ENCODE measurements around the gene TDRD12.

TDRD12 gene

GRCh38 chr19:32680986-32681385 is 38.6 kb upstream of the TDRD12 start:
- ChIA-PET CTCF (interaction anchor here (1.2 to 2.1 kb wide), 2 partner anchors 9 to 10 kb away, joined by 5 to 6 read pairs; partner anchors contain the start of gene NUDT19), POLR2A (no interaction called here)
- TF ChIP-seq CTCF (IDR thresholded peaks at IDR 0.05; ENCODE audit: insufficient read depth, low read length, missing control alignments), result no peak
- no peak for DNase-seq (ENCODE audit: low read depth, low spot score)
- H3K4me3 ChIP-seq (ENCODE audit: low read depth, low read length), result no peak overlapping the region

- ChIA-PET POLR2A (no interaction called here), CTCF (interaction anchor here (0.6 to 2.1 kb wide), 3 partner anchors 8 to 9 kb away, joined by 3 to 5 read pairs (median 4); partner anchors contain the start of gene NUDT19)
- no peak for TF ChIP-seq CTCF (IDR thresholded peaks at IDR 0.05; ENCODE audit: insufficient read depth, low read length, missing control alignments)
- no peak for DNase-seq (ENCODE audit: low read depth, low spot score)
- no peak overlapping the region for H3K4me3 ChIP-seq (ENCODE audit: low read depth, low read length)
Observed at GRCh38 chr19:32682317-32682716, 37.2 kb upstream of the TDRD12 start.

- no peak for DNase-seq (ENCODE audit: low read depth, low spot score)
- POLR2A ChIA-PET, result no interaction called here
- H3K4me3 ChIP-seq (ENCODE audit: low read depth, low read length), result no peak overlapping the region
- CTCF ChIA-PET, result no interaction called here
- TF ChIP-seq CTCF (IDR thresholded peaks at IDR 0.05; ENCODE audit: insufficient read depth, low read length, missing control alignments), result no peak
Observed at GRCh38 chr19:32686847-32687475, 32.6 kb upstream of the TDRD12 start.

GRCh38 chr19:32687681-32688080 is 31.9 kb upstream of the TDRD12 start:
- TF ChIP-seq CTCF (IDR thresholded peaks at IDR 0.05; ENCODE audit: insufficient read depth, low read length, missing control alignments), result no peak
- CTCF ChIA-PET, result no interaction called here
- POLR2A ChIA-PET, result no interaction called here
- no peak for DNase-seq (ENCODE audit: low read depth, low spot score)
- no peak overlapping the region for H3K4me3 ChIP-seq (ENCODE audit: low read depth, low read length)

- ChIA-PET POLR2A (no interaction called here), CTCF (no interaction called here)
- no peak for DNase-seq (ENCODE audit: low read depth, low spot score)
- no peak overlapping the region for H3K4me3 ChIP-seq (ENCODE audit: low read depth, low read length)
- no peak for TF ChIP-seq CTCF (IDR thresholded peaks at IDR 0.05; ENCODE audit: insufficient read depth, low read length, missing control alignments)
Observed at GRCh38 chr19:32688311-32688710, 31.3 kb upstream of the TDRD12 start.

- ChIA-PET CTCF (interaction anchor here (0.6 to 1.3 kb wide), 7 partner anchors 8 to 281 kb away, joined by 3 to 5 read pairs (median 3); partner anchors contain the start of genes CEP89 and FAAP24), POLR2A (interaction anchor here (0.6 to 0.8 kb wide), 2 partner anchors 16 to 485 kb away, joined by 3 read pairs; partner anchors contain the start of gene ANKRD27)
- peak within 1 kb of the TSS; percentile 71 for H3K4me3 ChIP-seq (ENCODE audit: low read depth, low read length)
- DNase-seq (ENCODE audit: low read depth, low spot score), result no peak
- TF ChIP-seq CTCF (IDR thresholded peaks at IDR 0.05; ENCODE audit: insufficient read depth, low read length, missing control alignments), result no peak
Observed at GRCh38 chr19:32691291-32691951, 28.1 kb upstream of the TDRD12 start, which contains the start of gene NUDT19. TSS of gene NUDT19 (plus strand) at chr19:32691821. CDS start at chr19:32691961, 140 bp downstream.

Measured in AG04449 (cell line).